Osteoblast (primary cell): ENCODE data around the gene WDR91. TPM values are rescaled to one million over a fixed set of nuclear protein-coding genes. Genes with fewer than 3 reads are reported as not detected.
"Not testable (repeated sequence)": the region's sequence is repeated elsewhere in the genome, so short reads cannot be mapped to it uniquely, and the experiment has no call there.

ENCODE experiments used
- DNase-seq: peaks from one replicate; pipeline ENCODE4 v3.0.0; 2011; ENCODE audit warnings: low spot score, mixed read lengths; ENCODE audit not compliant: insufficient read length; ENCODE audit errors: missing footprints
- H2AFZ ChIP-seq: 2 replicates; pipeline ENCODE4 v1.6.0; 2011; ENCODE audit warnings: mild to moderate bottlenecking, low read length
- H3K27ac ChIP-seq: 2 replicates; pipeline ENCODE4 v1.5.1; 2011; ENCODE audit warnings: mild to moderate bottlenecking, low read depth, low read length, moderate library complexity
- H3K27me3 ChIP-seq: 2 replicates; pipeline ENCODE4 v1.6.0; 2012; ENCODE audit warnings: mild to moderate bottlenecking, control low read depth, inconsistent platforms, low read length, moderate library complexity; ENCODE audit not compliant: insufficient read depth
- H3K36me3 ChIP-seq: 2 replicates; pipeline ENCODE4 v1.5.1; 2011; ENCODE audit warnings: mild to moderate bottlenecking, low read length, control low read depth, moderate library complexity; ENCODE audit not compliant: insufficient read depth
- H3K4me1 ChIP-seq: 2 replicates; pipeline ENCODE4 v1.5.1; 2011; ENCODE audit warnings: mild to moderate bottlenecking, low read length, control low read depth, moderate library complexity; ENCODE audit not compliant: insufficient read depth
- H3K4me2 ChIP-seq: 2 replicates; pipeline ENCODE4 v1.6.0; 2011; ENCODE audit warnings: mild to moderate bottlenecking, low read length; ENCODE audit not compliant: insufficient read depth
- H3K4me3 ChIP-seq: fragments of 200-600 bp; sonication (generic); 3 replicates; pipeline ENCODE4 v1.5.1; 2012; ENCODE audit warnings: mild to moderate bottlenecking, low read length, inconsistent platforms; ENCODE audit not compliant: insufficient read depth
- H3K79me2 ChIP-seq: 2 replicates; pipeline ENCODE4 v1.6.0; 2012; ENCODE audit warnings: mild to moderate bottlenecking, low read length, control low read depth, inconsistent platforms; ENCODE audit not compliant: insufficient read depth
- H3K9me3 ChIP-seq: 2 replicates; pipeline ENCODE4 v1.5.1; 2011; ENCODE audit warnings: low read depth, low read length, control low read depth
- H4K20me1 ChIP-seq: 2 replicates; pipeline ENCODE4 v1.6.0; 2012; ENCODE audit warnings: mild to moderate bottlenecking, low read length, control low read depth; ENCODE audit not compliant: insufficient read depth
- total RNA-seq: library from RNA; depleted of rRNA; stranded (reverse); fragments of >200 nt; gene quantifications from 2 replicates; pipeline ENCODE4 v1.2.3, GENCODE V29; 2012
- TF ChIP-seq, protein P1 (sequence below): IDR thresholded peaks from 2 replicates; pipeline ENCODE4 v1.5.1; 2011; ENCODE audit warnings: mild to moderate bottlenecking, low read depth, low read length, moderate library complexity; ENCODE audit errors: extremely low read depth

WDR91 gene
- total RNA-seq, 1 donor: 8.7 TPM

GRCh38 chr7:135236727-135237126, 25.4 kb upstream of the WDR91 start:
- H3K36me3 ChIP-seq: no peaks in the 10 kb centered on the region
- peaks cover 7% of the 10 kb centered on the region for H3K27me3 ChIP-seq
- H4K20me1 ChIP-seq: no peaks in the 10 kb centered on the region
- no peak for DNase-seq
- no peak overlapping the region for H2AFZ ChIP-seq
- H3K79me2 ChIP-seq: no peaks in the 10 kb centered on the region
- no peak overlapping the region for H3K4me2 ChIP-seq
- H3K9me3 ChIP-seq: no peaks in the 10 kb centered on the region
- TF ChIP-seq, protein P1, sequence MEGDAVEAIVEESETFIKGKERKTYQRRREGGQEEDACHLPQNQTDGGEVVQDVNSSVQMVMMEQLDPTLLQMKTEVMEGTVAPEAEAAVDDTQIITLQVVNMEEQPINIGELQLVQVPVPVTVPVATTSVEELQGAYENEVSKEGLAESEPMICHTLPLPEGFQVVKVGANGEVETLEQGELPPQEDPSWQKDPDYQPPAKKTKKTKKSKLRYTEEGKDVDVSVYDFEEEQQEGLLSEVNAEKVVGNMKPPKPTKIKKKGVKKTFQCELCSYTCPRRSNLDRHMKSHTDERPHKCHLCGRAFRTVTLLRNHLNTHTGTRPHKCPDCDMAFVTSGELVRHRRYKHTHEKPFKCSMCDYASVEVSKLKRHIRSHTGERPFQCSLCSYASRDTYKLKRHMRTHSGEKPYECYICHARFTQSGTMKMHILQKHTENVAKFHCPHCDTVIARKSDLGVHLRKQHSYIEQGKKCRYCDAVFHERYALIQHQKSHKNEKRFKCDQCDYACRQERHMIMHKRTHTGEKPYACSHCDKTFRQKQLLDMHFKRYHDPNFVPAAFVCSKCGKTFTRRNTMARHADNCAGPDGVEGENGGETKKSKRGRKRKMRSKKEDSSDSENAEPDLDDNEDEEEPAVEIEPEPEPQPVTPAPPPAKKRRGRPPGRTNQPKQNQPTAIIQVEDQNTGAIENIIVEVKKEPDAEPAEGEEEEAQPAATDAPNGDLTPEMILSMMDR: no peak
- H3K4me3 ChIP-seq: no peak overlapping the region
- no peaks in the 10 kb centered on the region for H3K4me1 ChIP-seq
- H3K27ac ChIP-seq: no peak overlapping the region

- peaks cover 6% of the 10 kb centered on the region for H3K27me3 ChIP-seq
- TF ChIP-seq, protein P1: no peak
Observed at GRCh38 chr7:135235841-135236240, 24.5 kb upstream of the WDR91 start.

GRCh38 chr7:135234727-135235126, 23.4 kb upstream of the WDR91 start:
- Histone ChIP-seq H3K27me3 (peaks cover 3% of the 10 kb centered on the region), H3K36me3 (no peaks in the 10 kb centered on the region), H3K79me2 (no peaks in the 10 kb centered on the region), H3K4me2 (no peak overlapping the region), H3K4me3 (no peak overlapping the region), H3K9me3 (no peaks in the 10 kb centered on the region), H2AFZ (no peak overlapping the region), H3K27ac (no peak overlapping the region), H3K4me1 (no peaks in the 10 kb centered on the region), H4K20me1 (no peaks in the 10 kb centered on the region)
- TF ChIP-seq, protein P1: no peak
- no peak for DNase-seq

More at GRCh38 chr7:135235841-135236240, 24.5 kb upstream of the WDR91 start:
- H3K4me1 ChIP-seq: no peaks in the 10 kb centered on the region
- H4K20me1 ChIP-seq: no peaks in the 10 kb centered on the region
- no peak overlapping the region for H2AFZ ChIP-seq
- no peaks in the 10 kb centered on the region for H3K36me3 ChIP-seq
- H3K4me3 ChIP-seq: no peak overlapping the region
- no peak overlapping the region for H3K4me2 ChIP-seq
- no peaks in the 10 kb centered on the region for H3K79me2 ChIP-seq
- DNase-seq: no peak
- H3K27ac ChIP-seq: no peak overlapping the region
- no peaks in the 10 kb centered on the region for H3K9me3 ChIP-seq

DNA sequence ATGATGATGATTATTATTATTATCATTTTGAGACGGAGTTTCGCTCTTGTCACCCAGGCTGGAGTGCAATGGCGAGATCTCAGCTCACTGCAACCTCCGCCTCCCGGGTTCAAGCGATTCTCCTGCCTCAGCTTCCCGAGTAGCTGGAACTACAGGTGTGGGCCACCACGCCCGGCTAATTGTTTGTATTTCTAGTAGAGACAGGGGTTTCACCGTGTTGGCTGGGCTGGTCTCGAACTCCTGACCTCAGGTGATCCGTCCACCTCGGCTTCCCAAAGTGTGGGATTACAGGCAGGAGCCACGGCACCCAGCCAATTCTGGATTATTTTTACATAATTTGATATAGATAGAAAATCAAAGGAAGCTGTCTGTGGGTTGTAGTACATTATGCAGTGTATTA, 22.8 kb upstream of the WDR91 start:
- not testable (repeated sequence) for H3K79me2 ChIP-seq, H3K4me3 ChIP-seq, H3K9me3 ChIP-seq, H3K36me3 ChIP-seq, H3K4me1 ChIP-seq, H3K27ac ChIP-seq, H3K27me3 ChIP-seq, H2AFZ ChIP-seq, H4K20me1 ChIP-seq, H3K4me2 ChIP-seq, DNase-seq

DNA sequence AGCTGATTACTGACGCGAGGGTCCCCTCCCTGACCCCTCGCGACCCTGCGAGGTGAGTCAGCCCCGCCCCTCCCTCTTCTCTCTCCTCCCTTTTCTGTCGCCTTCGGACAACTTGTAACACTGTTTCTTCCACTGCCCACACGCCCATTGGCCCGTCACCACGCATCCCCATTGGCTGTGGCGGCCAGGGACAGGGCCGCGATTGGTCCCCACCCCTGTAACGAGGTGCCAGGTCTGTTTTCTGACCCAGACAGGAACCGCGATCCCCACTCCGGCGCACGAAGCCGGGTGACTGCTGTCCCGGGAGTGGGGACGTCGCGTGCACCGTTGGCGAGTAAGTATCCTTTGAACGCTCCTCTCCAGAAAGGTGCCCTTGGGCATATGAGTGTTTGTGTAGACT, 22.2 kb upstream of the WDR91 start, which contains the start of gene STRA8:
Gene STRA8 (plus strand): TSS at position 269 of the 400 bp plus-strand sequence. CDS start 6,687 bp downstream, outside the sequence.
- H3K9me3 ChIP-seq: no peaks in the 10 kb centered on the region
- H3K27me3 ChIP-seq: no peaks in the 10 kb centered on the region
- no peak for DNase-seq
- H3K79me2 ChIP-seq: no peaks in the 10 kb centered on the region
- H2AFZ ChIP-seq: no peak within 1 kb of the TSS
- H3K4me3 ChIP-seq: no peak within 1 kb of the TSS
- H3K27ac ChIP-seq: no peak within 1 kb of the TSS
- no peaks in the 10 kb centered on the region for H3K36me3 ChIP-seq
- H3K4me1 ChIP-seq: no peaks in the 10 kb centered on the region
- TF ChIP-seq, protein P1: no peak
- H4K20me1 ChIP-seq: no peaks in the 10 kb centered on the region
- no peak within 1 kb of the TSS for H3K4me2 ChIP-seq
